Stimulated activated CD8-positive, alpha-beta memory T cell treated with anti-CD3 and anti-CD28 coated beads, Interleukin-4, amount 100 ng/mL, for 48 hours (primary cell): ENCODE data around the gene SGTB.
"Not testable (repeated sequence)": the region's sequence is repeated elsewhere in the genome, so short reads cannot be mapped to it uniquely, and the experiment has no call there.

Source experiments
- DNase-seq: peaks from one replicate; pipeline ENCODE4 v3.0.0-alpha.2; 2020

Gene SGTB

GRCh38 chr5:65654713-65655112 lies 67.2 kb downstream of the SGTB start:
- no peak for DNase-seq

GRCh38 chr5:65651144-65651543 lies 70.8 kb downstream of the SGTB start:
- no peak for DNase-seq

GRCh38 chr5:65647941-65648340 lies 74.0 kb downstream of the SGTB start:
- no peak for DNase-seq

GRCh38 chr5:65646938-65647337 lies 75.0 kb downstream of the SGTB start:
- no peak for DNase-seq

GRCh38 chr5:65640240-65640639 lies 81.7 kb downstream of the SGTB start:
- DNase-seq = no peak

GRCh38 chr5:65630981-65631380 lies 90.9 kb downstream of the SGTB start:
- no peak for DNase-seq

- no peak for DNase-seq
Observed at GRCh38 chr5:65625743-65626142, 96.2 kb downstream of the SGTB start.

GRCh38 chr5:65624571-65625555 lies 97.0 kb downstream of the SGTB start, which contains the start of the genes SHLD3 and TRAPPC13:
Gene SHLD3 (plus strand): TSS chr5:65625027. CDS start chr5:65629588, 4,561 bp downstream.
Gene TRAPPC13 (plus strand): TSS chr5:65625027. CDS start chr5:65625061, 34 bp downstream.
- peak; percentile 83 for DNase-seq

- peak; percentile 90 for DNase-seq
Observed at GRCh38 chr5:65624025-65624570, 97.8 kb downstream of the SGTB start, which contains the start of gene TRIM23. Gene TRIM23 (minus strand): TSS chr5:65624333. CDS start chr5:65624274, 59 bp downstream.

- no peak for DNase-seq
Observed at GRCh38 chr5:65623482-65623881, 98.4 kb downstream of the SGTB start.

- not testable (repeated sequence) for DNase-seq
Observed at GRCh38 chr5:65621961-65622360, 99.9 kb downstream of the SGTB start.

GRCh38 chr5:65620021-65620420 lies 101.9 kb downstream of the SGTB start:
- no peak for DNase-seq
